GM08714 (cell line): ENCODE measurements around the gene TPRN.

Experiments
- H3K4me3 ChIP-seq: fragments of 200-500 bp; sonication (Bioruptor generic); 2 replicates; pipeline ENCODE4 v1.5.1; 2014; ENCODE audit warnings: mild to moderate bottlenecking, low read length, inconsistent platforms
- ZNF274 ChIP-seq: IDR thresholded peaks from 2 replicates; pipeline ENCODE4 v1.6.1; 2012; ENCODE audit warnings: mild to moderate bottlenecking, low read depth, low read length

The TPRN gene

GRCh38 chr9:137166380-137167229 is 33.9 kb downstream of the TPRN start:
- TF ChIP-seq ZNF274, result no peak

GRCh38 chr9:137165250-137165836 is 35.2 kb downstream of the TPRN start:
- TF ChIP-seq ZNF274, result no peak
- H3K4me3 ChIP-seq, result no peak overlapping the region

More at GRCh38 chr9:137166380-137167229, 33.9 kb downstream of the TPRN start:
- H3K4me3 ChIP-seq, result no peak overlapping the region

- H3K4me3 ChIP-seq, result no peak overlapping the region
- TF ChIP-seq ZNF274, result no peak
These were observed 35.9 kb downstream of the TPRN start for GRCh38 chr9:137164370-137165249.

GRCh38 chr9:137163805-137164204 is 36.7 kb downstream of the TPRN start:
- no peak for TF ChIP-seq ZNF274
- H3K4me3 ChIP-seq, result no peak overlapping the region

GRCh38 chr9:137163365-137163715 is 37.2 kb downstream of the TPRN start:
- no peak for TF ChIP-seq ZNF274
- H3K4me3 ChIP-seq, result no peak overlapping the region

- TF ChIP-seq ZNF274, result no peak
- H3K4me3 ChIP-seq, result no peak overlapping the region
These were observed 37.8 kb downstream of the TPRN start for GRCh38 chr9:137162505-137163364.

GRCh38 chr9:137161558-137162486 is 38.7 kb downstream of the TPRN start:
- TF ChIP-seq ZNF274, result no peak
- no peak overlapping the region for H3K4me3 ChIP-seq

- no peak overlapping the region for H3K4me3 ChIP-seq
- TF ChIP-seq ZNF274, result no peak
These were observed 39.6 kb downstream of the TPRN start for GRCh38 chr9:137160716-137161557.

GRCh38 chr9:137160054-137160425 is 40.5 kb downstream of the TPRN start:
- no peak for TF ChIP-seq ZNF274
- H3K4me3 ChIP-seq, result no peak overlapping the region

- TF ChIP-seq ZNF274, result no peak
These were observed 41.2 kb downstream of the TPRN start for GRCh38 chr9:137159105-137160053.

GRCh38 chr9:137158625-137159024 is 41.9 kb downstream of the TPRN start:
- H3K4me3 ChIP-seq, result no peak overlapping the region
- no peak for TF ChIP-seq ZNF274

More at GRCh38 chr9:137159105-137160053, 41.2 kb downstream of the TPRN start:
- no peak overlapping the region for H3K4me3 ChIP-seq
